Central memory CD8-positive, alpha-beta T cell (primary cell): ENCODE measurements around the gene RANBP17.
"Not testable (repeated sequence)": the region's sequence is repeated elsewhere in the genome, so short reads cannot be mapped to it uniquely, and the experiment has no call there.

Source experiments
- ATAC-seq: fragments of 150-1000 bp; cut with Tn5 transposase; replicated peaks from 2 replicates; pipeline ENCODE4 v1.10.0; 2022; ENCODE audit warnings: mild to moderate bottlenecking, moderate FRiP score, moderate number of reproducible peaks; ENCODE audit not compliant: poor library complexity, severe bottlenecking; ENCODE audit errors: extremely low read depth
- DNase-seq, 2 donors: peaks; one replicate each; pipeline ENCODE4 v3.0.0; 2021; ENCODE audit warnings: low spot score in 2 of 2
- H3K27ac Mint-ChIP-seq: one replicate; pipeline ENCODE4 v1.8.0; 2022; ENCODE audit warnings: low read depth, mild to moderate bottlenecking, moderate library complexity, mixed read lengths
- H3K27me3 Mint-ChIP-seq: one replicate; pipeline ENCODE4 v1.8.0; 2022; ENCODE audit warnings: mixed read lengths
- H3K36me3 Mint-ChIP-seq: one replicate; pipeline ENCODE4 v1.8.0; 2022; ENCODE audit warnings: mild to moderate bottlenecking, moderate library complexity, mixed read lengths; ENCODE audit not compliant: insufficient read depth
- H3K4me1 Mint-ChIP-seq: one replicate; pipeline ENCODE4 v1.8.0; 2022; ENCODE audit warnings: mixed read lengths
- H3K4me3 Mint-ChIP-seq: one replicate; pipeline ENCODE4 v1.8.0; 2022; ENCODE audit warnings: mild to moderate bottlenecking, moderate library complexity, mixed read lengths
- H3K9me3 Mint-ChIP-seq: one replicate; pipeline ENCODE4 v1.8.0; 2022; ENCODE audit warnings: mixed read lengths

RANBP17 gene

GRCh38 chr5:171155621-171156020, 293.8 kb downstream of the RANBP17 start:
- no peak for DNase-seq
- ATAC-seq, result no peak
- Mint-ChIP-seq H3K27me3 (peaks cover 14% of the 10 kb centered on the region), H3K27ac (no peak overlapping the region), H3K9me3 (no peaks in the 10 kb centered on the region), H3K36me3 (no peaks in the 10 kb centered on the region), H3K4me3 (no peak overlapping the region), H3K4me1 (no peaks in the 10 kb centered on the region)

- no peaks in the 10 kb centered on the region for H3K36me3 Mint-ChIP-seq
- H3K27ac Mint-ChIP-seq, result no peak overlapping the region
- H3K4me1 Mint-ChIP-seq, result no peaks in the 10 kb centered on the region
- peaks cover 14% of the 10 kb centered on the region for H3K27me3 Mint-ChIP-seq
- no peak overlapping the region for H3K4me3 Mint-ChIP-seq
- no peak for ATAC-seq
- no peak for DNase-seq
- no peaks in the 10 kb centered on the region for H3K9me3 Mint-ChIP-seq
Measured at GRCh38 chr5:171157276-171157675, 295.5 kb downstream of the RANBP17 start.

GRCh38 chr5:171157775-171158174, 296.0 kb downstream of the RANBP17 start:
- no peak for ATAC-seq
- no peak for DNase-seq
- no peaks in the 10 kb centered on the region for H3K9me3 Mint-ChIP-seq
- H3K27ac Mint-ChIP-seq, result no peak overlapping the region
- H3K4me3 Mint-ChIP-seq, result no peak overlapping the region
- H3K36me3 Mint-ChIP-seq, result no peaks in the 10 kb centered on the region
- no peaks in the 10 kb centered on the region for H3K4me1 Mint-ChIP-seq
- H3K27me3 Mint-ChIP-seq, result peaks cover 10% of the 10 kb centered on the region

GRCh38 chr5:171158581-171158980, 296.8 kb downstream of the RANBP17 start:
- Mint-ChIP-seq H3K4me3 (no peak overlapping the region), H3K27me3 (peaks cover 2% of the 10 kb centered on the region), H3K9me3 (no peaks in the 10 kb centered on the region), H3K27ac (no peak overlapping the region), H3K4me1 (no peaks in the 10 kb centered on the region), H3K36me3 (no peaks in the 10 kb centered on the region)
- DNase-seq, result no peak
- no peak for ATAC-seq

- no peaks in the 10 kb centered on the region for H3K4me1 Mint-ChIP-seq
- peaks cover 19% of the 10 kb centered on the region for H3K27me3 Mint-ChIP-seq
- H3K9me3 Mint-ChIP-seq, result no peaks in the 10 kb centered on the region
- ATAC-seq, result no peak
- H3K4me3 Mint-ChIP-seq, result no peak overlapping the region
- H3K27ac Mint-ChIP-seq, result no peak overlapping the region
- DNase-seq, result no peak
- no peaks in the 10 kb centered on the region for H3K36me3 Mint-ChIP-seq
Measured at GRCh38 chr5:171162165-171162564, 300.3 kb downstream of the RANBP17 start.

- no peaks in the 10 kb centered on the region for H3K4me1 Mint-ChIP-seq
- H3K9me3 Mint-ChIP-seq, result no peaks in the 10 kb centered on the region
- H3K4me3 Mint-ChIP-seq, result no peak overlapping the region
- H3K27ac Mint-ChIP-seq, result no peak overlapping the region
- peaks cover 19% of the 10 kb centered on the region for H3K27me3 Mint-ChIP-seq
- no peaks in the 10 kb centered on the region for H3K36me3 Mint-ChIP-seq
- ATAC-seq (no peak), DNase-seq (no peak)
Measured at GRCh38 chr5:171162596-171162995, 300.8 kb downstream of the RANBP17 start.

GRCh38 chr5:171166766-171167165, 304.9 kb downstream of the RANBP17 start:
- no peak overlapping the region for H3K27ac Mint-ChIP-seq
- DNase-seq (no peak), ATAC-seq (no peak)
- no peaks in the 10 kb centered on the region for H3K4me1 Mint-ChIP-seq
- peaks cover 31% of the 10 kb centered on the region for H3K27me3 Mint-ChIP-seq
- no peaks in the 10 kb centered on the region for H3K36me3 Mint-ChIP-seq
- H3K4me3 Mint-ChIP-seq, result no peak overlapping the region
- H3K9me3 Mint-ChIP-seq, result no peaks in the 10 kb centered on the region

- ATAC-seq (no peak), DNase-seq (no peak)
- Mint-ChIP-seq H3K36me3 (no peaks in the 10 kb centered on the region), H3K4me3 (no peak overlapping the region), H3K27ac (no peak overlapping the region), H3K9me3 (no peaks in the 10 kb centered on the region), H3K27me3 (peaks cover 31% of the 10 kb centered on the region), H3K4me1 (no peaks in the 10 kb centered on the region)
Measured at GRCh38 chr5:171168171-171168570, 306.4 kb downstream of the RANBP17 start.

GRCh38 chr5:171174960-171175359, 313.1 kb downstream of the RANBP17 start:
- not testable (repeated sequence) for H3K4me1 Mint-ChIP-seq, H3K4me3 Mint-ChIP-seq, ATAC-seq

GRCh38 chr5:171175746-171176145, 313.9 kb downstream of the RANBP17 start:
- H3K27ac Mint-ChIP-seq, result no peak overlapping the region
- H3K27me3 Mint-ChIP-seq, result peaks cover 20% of the 10 kb centered on the region
- H3K4me3 Mint-ChIP-seq, result no peak overlapping the region
- DNase-seq (no peak), ATAC-seq (no peak)
- H3K4me1 Mint-ChIP-seq, result no peaks in the 10 kb centered on the region
- H3K9me3 Mint-ChIP-seq, result peaks cover 4% of the 10 kb centered on the region
- H3K36me3 Mint-ChIP-seq, result no peaks in the 10 kb centered on the region

More at GRCh38 chr5:171174960-171175359, 313.1 kb downstream of the RANBP17 start:
- peaks cover 15% of the 10 kb centered on the region for H3K27me3 Mint-ChIP-seq
- DNase-seq, H3K27ac Mint-ChIP-seq, H3K36me3 Mint-ChIP-seq, H3K9me3 Mint-ChIP-seq: not testable (repeated sequence)

- peaks cover 30% of the 10 kb centered on the region for H3K27me3 Mint-ChIP-seq
- H3K36me3 Mint-ChIP-seq, ATAC-seq, H3K27ac Mint-ChIP-seq, H3K4me3 Mint-ChIP-seq, H3K4me1 Mint-ChIP-seq, H3K9me3 Mint-ChIP-seq, DNase-seq: not testable (repeated sequence)
Measured at GRCh38 chr5:171178190-171178589, 316.4 kb downstream of the RANBP17 start.

- Mint-ChIP-seq H3K4me3 (no peak overlapping the region), H3K27ac (no peak overlapping the region), H3K9me3 (no peaks in the 10 kb centered on the region), H3K27me3 (peaks cover 41% of the 10 kb centered on the region), H3K4me1 (no peaks in the 10 kb centered on the region), H3K36me3 (no peaks in the 10 kb centered on the region)
- DNase-seq, result no peak
- no peak for ATAC-seq
Measured at GRCh38 chr5:171188016-171188415, 326.2 kb downstream of the RANBP17 start.

- ATAC-seq (no peak), DNase-seq (no peak)
- no peaks in the 10 kb centered on the region for H3K9me3 Mint-ChIP-seq
- H3K4me3 Mint-ChIP-seq, result no peak overlapping the region
- no peaks in the 10 kb centered on the region for H3K36me3 Mint-ChIP-seq
- no peak overlapping the region for H3K27ac Mint-ChIP-seq
- H3K4me1 Mint-ChIP-seq, result no peaks in the 10 kb centered on the region
- H3K27me3 Mint-ChIP-seq, result peaks cover 29% of the 10 kb centered on the region
Measured at GRCh38 chr5:171189442-171189841, 327.6 kb downstream of the RANBP17 start.

- ATAC-seq, result no peak
- DNase-seq, result no peak
- no peaks in the 10 kb centered on the region for H3K4me1 Mint-ChIP-seq
- no peaks in the 10 kb centered on the region for H3K9me3 Mint-ChIP-seq
- no peak overlapping the region for H3K27ac Mint-ChIP-seq
- H3K36me3 Mint-ChIP-seq, result no peaks in the 10 kb centered on the region
- peaks cover 38% of the 10 kb centered on the region for H3K27me3 Mint-ChIP-seq
- no peak overlapping the region for H3K4me3 Mint-ChIP-seq
Measured at GRCh38 chr5:171192111-171192510, 330.3 kb downstream of the RANBP17 start.
